Right lobe of liver (tissue), 6 donors: ENCODE measurements around the gene ZNF432. TPM values are rescaled to one million over a fixed set of nuclear protein-coding genes. Genes with fewer than 3 reads are reported as not detected.
"Not testable (repeated sequence)": the region's sequence is repeated elsewhere in the genome, so short reads cannot be mapped to it uniquely, and the experiment has no call there.

Source experiments
- ATAC-seq, 4 donors: fragments of 200-7000 bp; cut with Tn5 transposase; one replicate each; pipeline ENCODE4 v1.9.1; 2020; ENCODE audit warnings: mild to moderate bottlenecking in 4 of 4, moderate library complexity in 4 of 4
- DNase-seq, 3 donors: peaks; one replicate each; pipeline ENCODE4 v3.0.0-alpha.2; 2020
- H3K27ac ChIP-seq, 3 donors: fragments of 200-600 bp; one replicate each; pipeline ENCODE4 v1.8.0; 2022
- H3K27me3 ChIP-seq, 2 donors: fragments of 200-600 bp; one replicate each; pipeline ENCODE4 v1.8.0; 2022
- H3K36me3 ChIP-seq, 4 donors: fragments of 200-600 bp; sonication (generic) in 1 of 4; one replicate each; pipeline versions ENCODE4 v1.5.1 to v1.8.0; 2017 to 2022; ENCODE audit warnings: control low read depth in 1 of 4
- H3K4me1 ChIP-seq, 4 donors: fragments of 200-600 bp; sonication (generic) in 1 of 4; one replicate each; pipeline versions ENCODE4 v1.5.1 to v1.8.0; 2017 to 2022; ENCODE audit warnings: control low read depth in 1 of 4
- H3K4me3 ChIP-seq, 3 donors: fragments of 200-600 bp; one replicate each; pipeline ENCODE4 v1.8.0; 2022
- H3K9me3 ChIP-seq, 4 donors: fragments of 200-600 bp; sonication (generic) in 1 of 4; one replicate each; pipeline versions ENCODE4 v1.5.1 to v1.8.0; 2017 to 2022; ENCODE audit warnings: control low read depth in 1 of 4
- CTCF ChIP-seq, 4 donors: fragments of 200-600 bp in 3 of 4; fragments of 450-650 bp in 1 of 4; IDR thresholded peaks; one replicate each; pipeline versions ENCODE4 v1.5.1 to v1.8.0; 2016 to 2022; ENCODE audit warnings: antibody characterized with exemption in 4 of 4, mild to moderate bottlenecking in 2 of 4
- POLR2A ChIP-seq: fragments of 450-650 bp; IDR thresholded peaks from one replicate; pipeline ENCODE4 v1.6.1; 2017; ENCODE audit warnings: antibody characterized with exemption, mild to moderate bottlenecking
- WGBS: methylation state at CpG from one replicate; pipeline ENCODE4 v1.1.6; 2018; ENCODE audit warnings: low coverage, low lambda C conversion rate; ENCODE audit not compliant: insufficient coverage; ENCODE audit errors: missing lambda C conversion rate; 5-methylcytosine and 5-hydroxymethylcytosine counted together
- intact Hi-C, 2 donors: fragments of 100-400 bp; cut with DNase I; formaldehyde crosslinking; loops; one replicate each; pipeline versions ENCODE4 v1.11.2 to v1.14.1; 2022
- total RNA-seq, 6 experiments: library from RNA; depleted of rRNA in 2 of 6; stranded (reverse); fragments of >200 nt in 2 of 6; fragmentation: NEBNext Ultra II Directional in 3 of 6; extraction: Animal tissue kit (Norgen Biotek cat#: 25700) in 3 of 6; gene quantifications; one replicate each; pipeline versions ENCODE4 v1.1.0 to v1.2.4, GENCODE V29; 2016 to 2023
- donor health status: DM: no; HTN: yes; CAD: no.
- donor health status: DM: no; HTN: no; CAD: no.
- donor health status: DM: no; HTN: no; CAD: no.
- donor health status: DM: no; HTN: yes; CAD: no.
- donor health status: DM: no; HTN: yes; CAD: no.

The ZNF432 gene
- total RNA-seq, 6 experiments from 2014 or later: 0.86 to 3.9 (median 3.3) TPM

GRCh38 chr19:52039169-52039568, 9.5 kb downstream of the ZNF432 start:
- intact Hi-C loops: no loop called here
- no peak for ATAC-seq
- WGBS: 96% methylated on average over 4 of the region's 4 CpGs
- DNase-seq: no peak
- Histone ChIP-seq H3K36me3 (peaks cover 0 to 65% (median 30%) of the 10 kb centered on the region in 4 donors), H3K4me3 (no peak overlapping the region), H3K9me3 (peaks cover 4 to 47% (median 29%) of the 10 kb centered on the region in 4 donors), H3K27me3 (no peaks in the 10 kb centered on the region), H3K4me1 (no peaks in the 10 kb centered on the region), H3K27ac (no peak overlapping the region)
- TF ChIP-seq CTCF (IDR thresholded peaks at IDR 0.05) (no peak), POLR2A (no peak)

GRCh38 chr19:52034051-52034728, 14.4 kb downstream of the ZNF432 start:
- H3K27me3 ChIP-seq: no peaks in the 10 kb centered on the region
- H3K4me3 ChIP-seq: no peak overlapping the region
- intact Hi-C loops: no loop called here
- peaks cover 0 to 69% (median 39%) of the 10 kb centered on the region in 4 donors for H3K9me3 ChIP-seq
- ATAC-seq: no peak
- peaks cover 0 to 40% (median 14%) of the 10 kb centered on the region in 4 donors for H3K36me3 ChIP-seq
- 96% methylated on average over 12 of the region's 12 CpGs for WGBS
- H3K27ac ChIP-seq: no peak overlapping the region
- no peak for TF ChIP-seq CTCF (IDR thresholded peaks at IDR 0.05)
- TF ChIP-seq POLR2A: no peak
- no peak for DNase-seq
- H3K4me1 ChIP-seq: no peaks in the 10 kb centered on the region

GRCh38 chr19:52028780-52029123, 19.9 kb downstream of the ZNF432 start:
- Histone ChIP-seq H3K36me3 (peaks cover 0 to 21% (median 7%) of the 10 kb centered on the region in 4 donors), H3K27me3 (no peaks in the 10 kb centered on the region), H3K9me3 (peaks cover 0 to 30% (median 13%) of the 10 kb centered on the region in 4 donors), H3K27ac (peak overlapping the region; percentile 64 to 89 (median 89)), H3K4me1 (no peaks in the 10 kb centered on the region), H3K4me3 (peak overlapping the region; percentile 64 to 75 (median 65))
- peak; percentile 23 to 40 (median 30) for ATAC-seq
- no peak for DNase-seq
- 19% methylated on average over 5 of the region's 5 CpGs for WGBS
- TF ChIP-seq POLR2A (no peak), CTCF (IDR thresholded peaks at IDR 0.05) (no peak)
- intact Hi-C loops: no loop called here

- H3K9me3 ChIP-seq: peaks cover 0 to 25% (median 8%) of the 10 kb centered on the region in 4 donors
- ATAC-seq: peak; percentile 96 to 98 (median 98)
- H3K27me3 ChIP-seq: no peaks in the 10 kb centered on the region
- peaks cover 0 to 23% (median 10%) of the 10 kb centered on the region in 4 donors for H3K36me3 ChIP-seq
- DNase-seq: peak; percentile 84 to 90 (median 85)
- TF ChIP-seq CTCF (IDR thresholded peaks at IDR 0.05): no peak
- TF ChIP-seq POLR2A: peak; percentile 55
- WGBS: under 1% methylated on average over 16 of the region's 53 CpGs
- peak within 1 kb of the TSS; percentile 64 to 89 (median 89) for H3K27ac ChIP-seq
- intact Hi-C loops: no loop called here
- H3K4me1 ChIP-seq: no peaks in the 10 kb centered on the region
- peak within 1 kb of the TSS; percentile 64 to 75 (median 65) for H3K4me3 ChIP-seq
Measured at GRCh38 chr19:52028027-52028779, 20.4 kb downstream of the ZNF432 start, which contains the start of gene ZNF614. Gene ZNF614 (minus strand): TSS chr19:52028379. CDS start chr19:52025745, 2,634 bp downstream.

- 82% methylated on average over 15 of the region's 15 CpGs for WGBS
- DNase-seq, H3K27ac ChIP-seq, ATAC-seq, intact Hi-C loops, H3K4me1 ChIP-seq, H3K4me3 ChIP-seq, H3K27me3 ChIP-seq: not testable (repeated sequence)
- Histone ChIP-seq H3K9me3 (peaks cover 0 to 20% (median 2%) of the 10 kb centered on the region in 4 donors), H3K36me3 (peaks cover 0 to 27% (median 12%) of the 10 kb centered on the region in 4 donors)
Measured at GRCh38 chr19:52026255-52026990, 22.2 kb downstream of the ZNF432 start.

- 89% methylated on average over 4 of the region's 4 CpGs for WGBS
- peaks cover 0 to 35% (median 7%) of the 10 kb centered on the region in 4 donors for H3K9me3 ChIP-seq
- H3K27ac ChIP-seq, intact Hi-C loops, H3K4me1 ChIP-seq, H3K27me3 ChIP-seq, DNase-seq, H3K4me3 ChIP-seq, ATAC-seq: not testable (repeated sequence)
- H3K36me3 ChIP-seq: peaks cover 0 to 40% (median 14%) of the 10 kb centered on the region in 4 donors
Measured at GRCh38 chr19:52024478-52024877, 24.2 kb downstream of the ZNF432 start.
